HCT116 (cell line): ENCODE measurements around the gene BPIFB1.

ENCODE experiments used
- CEBPB ChIP-seq: IDR thresholded peaks from 2 replicates; pipeline ENCODE4 v1.6.1; 2012; ENCODE audit warnings: low read depth
- CTCF ChIP-seq, 3 experiments: fragments of 200-600 bp in 1 of 3; sonication (generic) in 1 of 3; IDR thresholded peaks in 2 of 3; conservative IDR thresholded peaks in 1 of 3; 2 replicates each; pipeline ENCODE4 v1.5.1; 2012 to 2017; ENCODE audit warnings: low read depth in 2 of 3, low read length in 2 of 3, antibody characterized with exemption in 1 of 3, borderline replicate concordance in 1 of 3, control low read depth in 1 of 3, mild to moderate bottlenecking in 1 of 3, mixed read lengths in 1 of 3, mixed run types in 1 of 3, moderate library complexity in 1 of 3; ENCODE audit not compliant: insufficient read depth in 1 of 3
- EGR1 ChIP-seq: IDR thresholded peaks from 2 replicates; pipeline ENCODE4 v1.6.1; 2012; ENCODE audit warnings: low read depth
- EZH2 ChIP-seq: fragments of 200-600 bp; sonication (generic); IDR thresholded peaks from 2 replicates; pipeline ENCODE4 v1.6.1; 2017; ENCODE audit warnings: antibody characterized with exemption, mixed run types
- EZH2phosphoT487 ChIP-seq: fragments of 200-600 bp; IDR thresholded peaks from 2 replicates; pipeline ENCODE4 v1.6.1; 2018; ENCODE audit warnings: antibody characterized with exemption, borderline replicate concordance
- MAX ChIP-seq: IDR thresholded peaks from 2 replicates; pipeline ENCODE4 v1.6.1; 2012
- POLR2A ChIP-seq: IDR thresholded peaks from 2 replicates; pipeline ENCODE4 v1.7.0; 2011; ENCODE audit warnings: borderline replicate concordance; ENCODE audit not compliant: insufficient read depth, insufficient read length; ENCODE audit errors: extremely low read depth
- POLR2AphosphoS5 ChIP-seq: IDR thresholded peaks from 2 replicates; pipeline ENCODE4 v1.6.1; 2011; ENCODE audit warnings: mild to moderate bottlenecking, low read depth, low read length, moderate library complexity
- RAD21 ChIP-seq: IDR thresholded peaks from 2 replicates; pipeline ENCODE4 v1.6.1; 2012; ENCODE audit warnings: low read depth, mild to moderate bottlenecking
- REST ChIP-seq: IDR thresholded peaks from 2 replicates; pipeline ENCODE4 v1.6.1; 2012; ENCODE audit warnings: low read depth
- SP1 ChIP-seq: IDR thresholded peaks from 2 replicates; pipeline ENCODE4 v1.6.1; 2012; ENCODE audit warnings: low read depth
- TCF7L2 ChIP-seq: IDR thresholded peaks from 2 replicates; pipeline ENCODE4 v1.7.0; 2011; ENCODE audit warnings: borderline replicate concordance, inconsistent platforms; ENCODE audit not compliant: insufficient read depth, insufficient read length; ENCODE audit errors: extremely low read depth
- ZFX ChIP-seq: fragments of 450-650 bp; IDR thresholded peaks from 2 replicates; pipeline ENCODE4 v1.6.1; 2017
- ZNF274 ChIP-seq: fragments of 200-500 bp; sonication (Bioruptor generic); IDR thresholded peaks from 2 replicates; pipeline ENCODE4 v1.6.1; 2014; ENCODE audit warnings: mild to moderate bottlenecking, low read depth, low read length, inconsistent platforms

- TF ChIP-seq SP1 (no peak), ZNF274 (no peak), CTCF (IDR thresholded peaks at IDR 0.05 in 2 of 3, conservative IDR thresholded peaks at IDR 0.05 in 1 of 3; ENCODE audit: borderline replicate concordance in 1 of 3, insufficient read depth in 1 of 3, low read depth in 2 of 3, low read length in 2 of 3) (no peak), POLR2AphosphoS5 (no peak), EZH2 (no peak), EZH2phosphoT487 (no peak), POLR2A (no peak), MAX (no peak), CEBPB (no peak), TCF7L2 (no peak), ZFX (no peak), RAD21 (no peak), REST (no peak), EGR1 (no peak)
Observed at GRCh38 chr20:33272155-33272873, 10.7 kb upstream of the BPIFB1 start.
